Testis (tissue), 3 donors: ENCODE measurements around the gene WDR47. TPM values are rescaled to one million over a fixed set of nuclear protein-coding genes. Genes with fewer than 3 reads are reported as not detected.
"Not testable (repeated sequence)": the region's sequence is repeated elsewhere in the genome, so short reads cannot be mapped to it uniquely, and the experiment has no call there.

Source experiments
- DNase-seq: peaks from one replicate; pipeline ENCODE4 v3.0.0-alpha.2; 2019
- H3K27ac ChIP-seq, 2 donors: fragments of 200-600 bp; sonication (generic); one replicate each; pipeline ENCODE4 v1.5.1; 2019
- H3K27me3 ChIP-seq: fragments of 200-600 bp; sonication (generic); one replicate; pipeline ENCODE4 v1.5.1; 2019
- H3K36me3 ChIP-seq: fragments of 200-600 bp; sonication (generic); one replicate; pipeline ENCODE4 v1.5.1; 2017; ENCODE audit warnings: low read depth; ENCODE audit errors: missing control alignments
- H3K4me1 ChIP-seq: fragments of 200-600 bp; sonication (generic); one replicate; pipeline ENCODE4 v1.5.1; 2019
- H3K4me3 ChIP-seq, 2 donors: fragments of 200-600 bp; sonication (generic); one replicate each; pipeline ENCODE4 v1.5.1; 2017 to 2019
- H3K9me3 ChIP-seq: fragments of 200-600 bp; sonication (generic); one replicate; pipeline ENCODE4 v1.5.1; 2017
- CTCF ChIP-seq, 3 experiments: fragments of 450-650 bp in 2 of 3; fragments of 200-600 bp in 1 of 3; sonication (generic) in 1 of 3; IDR thresholded peaks; one replicate each; pipeline ENCODE4 v1.5.1; 2016 to 2019; ENCODE audit warnings: antibody characterized with exemption in 3 of 3, mild to moderate bottlenecking in 2 of 3, moderate library complexity in 1 of 3
- POLR2A ChIP-seq: fragments of 450-650 bp; IDR thresholded peaks from one replicate; pipeline ENCODE4 v1.6.1; 2017; ENCODE audit warnings: antibody characterized with exemption, mild to moderate bottlenecking, moderate library complexity
- WGBS, 2 donors: methylation state at CpG; one replicate each; pipeline ENCODE4 v1.1.5; 2018; 5-methylcytosine and 5-hydroxymethylcytosine counted together
- intact Hi-C: fragments of 100-400 bp; cut with DNase I; formaldehyde crosslinking; loops from one replicate; pipeline ENCODE4 v1.15.1; 2023; ENCODE audit warnings: low total_unique reads
- polyA plus RNA-seq: library from polyadenylated mRNA; stranded (reverse); fragments of 350-450 nt; fragmentation: Illumina TruSeq; extraction: RNeasy Lipid Tissue Mini Kit (QIAGEN cat#74804); gene quantifications from one replicate; pipeline ENCODE4 v1.2.3, GENCODE V29; 2014; ENCODE audit warnings: low read depth, low replicate concordance; ENCODE audit not compliant: insufficient read depth
- total RNA-seq, 2 donors: library from RNA; depleted of rRNA; stranded (reverse); fragments of >200 nt; gene quantifications; one replicate each; pipeline ENCODE4 v1.2.3, GENCODE V29; 2016

Gene WDR47
- total and polyA plus RNA-seq, 3 donors from 2014 or later, result 34.7 to 40.5 (median 40.4) TPM

DNA sequence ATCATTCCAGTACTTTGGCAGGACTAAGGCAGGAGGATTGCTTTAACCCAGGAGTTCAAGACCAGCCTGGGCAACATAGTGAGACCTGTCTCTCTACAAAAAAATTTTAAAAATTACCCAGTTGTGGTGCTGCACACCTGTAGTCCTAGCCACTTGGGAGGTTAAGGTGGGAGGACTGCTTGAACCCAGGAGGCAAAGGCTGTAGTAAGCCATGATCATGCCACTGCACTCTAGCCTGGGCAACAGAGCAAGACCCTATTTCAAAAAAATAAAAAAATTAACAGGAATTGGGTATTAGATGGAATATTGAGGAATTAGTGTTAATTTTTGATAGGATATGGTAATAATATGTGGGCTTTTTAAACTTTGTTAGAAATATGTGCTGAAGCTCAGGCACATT, 17.1 kb upstream of the WDR47 start:
- Histone ChIP-seq H3K9me3 (no peaks in the 10 kb centered on the region), H3K27me3 (no peaks in the 10 kb centered on the region), H3K36me3 (no peaks in the 10 kb centered on the region), H3K4me1 (no peaks in the 10 kb centered on the region), H3K4me3 (no peak overlapping the region), H3K27ac (no peak overlapping the region)
- DNase-seq, result no peak
- intact Hi-C loops, result no loop called here
- TF ChIP-seq CTCF (IDR thresholded peaks at IDR 0.05), result no peak
- TF ChIP-seq POLR2A, result no peak

GRCh38 chr1:109056064-109056463, 14.2 kb upstream of the WDR47 start:
- intact Hi-C loops, result no loop called here
- no peak for TF ChIP-seq CTCF (IDR thresholded peaks at IDR 0.05)
- no peak for TF ChIP-seq POLR2A
- WGBS, 2 donors, result 84 to 89% methylated on average over 3 of the region's 3 CpGs
- no peak for DNase-seq
- Histone ChIP-seq H3K27ac (no peak overlapping the region), H3K4me1 (no peaks in the 10 kb centered on the region), H3K27me3 (no peaks in the 10 kb centered on the region), H3K4me3 (no peak overlapping the region), H3K36me3 (no peaks in the 10 kb centered on the region), H3K9me3 (no peaks in the 10 kb centered on the region)

DNA sequence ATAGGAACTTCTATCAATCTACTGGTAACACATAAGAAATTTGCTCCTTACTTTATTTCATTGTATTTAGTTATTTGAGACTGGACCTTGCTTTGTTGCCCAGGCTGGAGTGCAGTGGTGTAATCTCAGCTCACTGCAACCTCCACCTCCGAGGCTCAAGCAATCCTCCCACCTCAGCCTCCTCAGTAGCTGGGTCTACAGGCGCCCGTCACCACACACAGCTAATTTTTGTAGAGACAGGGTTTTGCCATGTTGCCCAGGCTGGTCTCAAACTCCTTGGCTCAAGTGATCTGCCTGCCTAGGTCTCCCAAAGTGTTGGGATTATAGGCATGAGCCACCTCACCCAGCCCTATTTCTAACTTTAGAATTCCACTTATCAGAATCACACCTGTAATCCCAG, 10.2 kb upstream of the WDR47 start:
- H3K27ac ChIP-seq, H3K4me3 ChIP-seq, H3K9me3 ChIP-seq, intact Hi-C loops, H3K27me3 ChIP-seq, H3K4me1 ChIP-seq, H3K36me3 ChIP-seq, DNase-seq: not testable (repeated sequence)
- WGBS, 2 donors, result 84 to 92% methylated on average over 3 of the region's 3 CpGs

- H3K4me3 ChIP-seq, result no peak overlapping the region
- H3K36me3 ChIP-seq, result no peaks in the 10 kb centered on the region
- 78 to 81% methylated on average over 7 of the region's 7 CpGs for WGBS, 2 donors
- DNase-seq, result no peak
- no peaks in the 10 kb centered on the region for H3K4me1 ChIP-seq
- no peaks in the 10 kb centered on the region for H3K27me3 ChIP-seq
- H3K9me3 ChIP-seq, result no peaks in the 10 kb centered on the region
- TF ChIP-seq POLR2A (no peak), CTCF (IDR thresholded peaks at IDR 0.05) (no peak)
- intact Hi-C loops, result no loop called here
- no peak overlapping the region for H3K27ac ChIP-seq
Measured at GRCh38 chr1:109050228-109050995, 8.5 kb upstream of the WDR47 start.

- Histone ChIP-seq H3K27me3 (no peaks in the 10 kb centered on the region), H3K9me3 (no peaks in the 10 kb centered on the region), H3K4me1 (no peaks in the 10 kb centered on the region), H3K36me3 (no peaks in the 10 kb centered on the region), H3K4me3 (no peak overlapping the region), H3K27ac (no peak overlapping the region)
- TF ChIP-seq POLR2A (no peak), CTCF (IDR thresholded peaks at IDR 0.05) (no peak)
- intact Hi-C loops, result no loop called here
- WGBS, 2 donors, result 47 to 53% methylated on average over 2 of the region's 2 CpGs
- DNase-seq, result no peak
Measured at GRCh38 chr1:109048335-109048734, 6.4 kb upstream of the WDR47 start.
